ENCODE results near the gene CDH4. TPM values are rescaled to one million over a fixed set of nuclear protein-coding genes. Genes with fewer than 3 reads are reported as not detected.

CDH4 gene
- total RNA-seq, 1 experiment from 2014 or later = 3.8 TPM

DNA sequence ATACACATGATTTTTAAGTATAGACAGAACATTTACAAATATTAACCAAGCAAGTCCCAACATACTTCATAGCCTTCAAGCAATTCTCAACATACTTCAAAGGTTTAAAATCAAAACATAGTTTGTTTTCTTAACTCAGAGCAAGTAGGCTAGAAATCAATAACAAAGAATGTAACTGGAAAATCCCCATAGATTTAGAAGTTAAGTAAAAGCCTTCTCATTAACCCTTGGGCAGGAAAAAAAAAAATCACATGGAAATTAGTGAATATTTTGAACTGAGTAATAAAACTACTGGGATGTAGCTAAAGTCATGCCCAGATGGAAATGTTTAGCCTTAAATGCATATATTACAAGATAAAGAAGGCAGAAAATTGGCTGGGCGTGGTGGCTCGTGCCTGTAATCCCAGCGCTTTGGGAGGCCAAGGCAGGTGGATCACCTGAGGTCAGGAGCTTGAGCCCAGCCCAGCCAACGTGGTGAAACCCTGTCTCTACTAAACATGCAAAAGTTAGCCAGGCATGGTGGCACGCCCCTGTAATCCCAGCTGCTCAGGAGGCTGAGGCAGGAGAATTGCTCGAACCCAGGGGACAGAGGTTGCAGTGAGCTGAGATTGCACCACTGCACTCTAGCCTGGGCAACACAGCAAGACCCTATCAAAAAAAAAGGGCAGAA, 497.5 kb downstream of the CDH4 start:
- DNase-seq (ENCODE audit: low read depth) = no peak

DNA sequence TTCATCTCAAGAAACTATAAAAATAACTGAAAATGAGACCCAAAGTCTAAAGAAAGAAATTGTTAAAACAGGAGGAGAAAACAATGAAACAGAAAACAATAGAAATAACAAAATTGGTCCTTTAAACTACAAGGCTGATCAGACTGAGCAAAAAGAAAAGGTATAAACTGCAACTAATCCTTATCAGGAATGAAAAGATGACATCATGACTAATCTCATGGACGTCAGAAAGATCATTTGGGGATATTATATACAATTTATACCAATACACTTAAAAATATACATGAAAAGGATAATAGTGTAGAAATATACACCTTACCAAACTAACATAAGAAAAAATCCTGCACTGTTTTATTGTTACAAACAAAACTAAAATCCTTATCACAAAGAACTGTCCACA, 498.0 kb downstream of the CDH4 start:
- DNase-seq (ENCODE audit: low read depth) = no peak

DNA sequence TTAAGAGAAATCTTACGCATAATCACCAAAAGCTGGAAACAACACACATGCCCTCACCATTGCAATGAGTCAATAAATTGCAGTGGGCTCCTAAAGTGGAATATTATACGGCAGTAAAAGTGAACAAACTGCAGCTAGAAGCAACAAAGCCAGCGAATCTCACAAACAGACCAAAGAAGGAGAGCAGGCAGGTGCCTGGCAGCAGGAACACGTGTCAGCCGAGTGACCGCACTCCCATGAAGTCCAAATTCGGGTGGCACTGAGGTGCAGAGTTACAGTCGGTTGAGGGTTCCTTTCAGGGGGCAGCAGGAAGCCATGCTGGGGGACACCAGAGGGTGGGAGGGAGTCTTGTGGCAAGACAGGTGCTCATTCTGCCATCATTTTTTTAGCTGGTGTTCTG, 500.5 kb downstream of the CDH4 start:
- no peak for DNase-seq (ENCODE audit: low read depth)

DNA sequence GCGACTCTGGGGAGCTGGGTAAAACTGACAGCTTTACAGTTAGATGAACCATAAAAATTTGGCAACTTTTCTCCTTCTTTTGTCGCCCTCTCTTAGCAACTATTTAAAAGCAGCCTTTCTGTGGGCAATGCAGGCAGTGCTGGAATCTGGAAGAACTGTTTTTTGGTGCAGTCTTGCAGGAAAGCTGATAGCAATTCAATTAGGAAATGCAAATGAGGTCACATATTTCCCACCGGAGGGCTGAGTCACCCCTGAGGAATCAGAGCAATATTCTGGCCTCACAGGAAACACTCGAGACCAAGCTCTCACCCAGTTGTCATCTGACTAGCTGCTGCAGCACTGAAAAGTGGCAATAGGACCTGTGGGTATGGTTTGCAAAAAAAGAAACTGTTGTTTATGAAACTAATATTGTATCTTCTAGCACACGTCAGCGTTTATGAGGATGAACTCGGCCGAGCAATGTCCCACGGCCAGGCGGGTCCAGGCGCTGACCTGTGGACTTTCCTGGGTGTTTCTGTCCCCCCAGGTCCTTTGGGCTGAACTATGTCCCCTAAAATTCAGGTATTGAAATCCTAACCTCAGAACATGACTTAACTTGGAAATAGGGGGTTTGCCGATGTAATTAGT, 501.4 kb downstream of the CDH4 start:
- DNase-seq (ENCODE audit: low read depth) = peak; percentile 83

DNA sequence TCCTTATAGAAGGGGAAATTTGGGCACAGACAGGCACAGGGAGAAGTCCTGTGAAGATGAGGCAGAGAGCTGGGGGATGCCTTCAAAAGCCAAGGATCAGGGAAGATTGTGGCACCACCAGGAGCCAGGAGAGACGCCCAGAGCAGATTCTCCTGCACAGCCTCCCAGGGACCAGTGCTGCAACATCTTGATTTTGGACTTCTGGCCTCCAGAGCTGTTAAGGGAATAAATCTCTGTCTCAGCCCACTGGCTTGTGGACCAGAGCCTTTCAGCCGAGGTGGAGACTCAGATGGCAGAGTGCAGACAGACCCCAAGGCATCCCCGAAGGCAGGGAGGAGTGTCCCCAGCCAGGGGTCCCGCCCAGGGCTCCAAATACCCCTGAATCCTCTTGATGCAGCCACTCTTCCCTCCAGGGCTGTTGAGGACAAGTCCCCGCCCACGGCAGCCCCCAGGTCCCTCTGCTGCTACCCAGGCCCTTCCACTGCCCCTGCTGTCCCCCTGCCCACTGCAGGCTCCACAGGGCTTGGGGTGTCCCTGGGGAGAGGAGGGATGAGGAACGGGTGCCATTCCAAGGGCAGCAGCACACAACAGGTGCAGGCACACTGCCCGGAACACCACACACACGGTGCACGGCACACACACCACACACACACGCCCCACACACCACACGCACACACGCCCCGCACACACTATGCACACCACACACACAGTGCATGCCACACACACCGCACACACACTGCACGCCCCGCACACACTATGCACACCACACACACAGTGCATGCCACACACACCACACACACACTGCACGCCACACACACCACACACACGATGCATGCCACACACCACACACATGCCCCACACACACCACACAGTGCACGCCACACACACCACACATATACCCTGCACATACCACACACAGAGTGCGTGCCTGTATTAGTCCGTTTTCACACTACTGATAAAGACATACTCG, 502.2 kb downstream of the CDH4 start:
- DNase-seq (ENCODE audit: low read depth) = no peak

DNA sequence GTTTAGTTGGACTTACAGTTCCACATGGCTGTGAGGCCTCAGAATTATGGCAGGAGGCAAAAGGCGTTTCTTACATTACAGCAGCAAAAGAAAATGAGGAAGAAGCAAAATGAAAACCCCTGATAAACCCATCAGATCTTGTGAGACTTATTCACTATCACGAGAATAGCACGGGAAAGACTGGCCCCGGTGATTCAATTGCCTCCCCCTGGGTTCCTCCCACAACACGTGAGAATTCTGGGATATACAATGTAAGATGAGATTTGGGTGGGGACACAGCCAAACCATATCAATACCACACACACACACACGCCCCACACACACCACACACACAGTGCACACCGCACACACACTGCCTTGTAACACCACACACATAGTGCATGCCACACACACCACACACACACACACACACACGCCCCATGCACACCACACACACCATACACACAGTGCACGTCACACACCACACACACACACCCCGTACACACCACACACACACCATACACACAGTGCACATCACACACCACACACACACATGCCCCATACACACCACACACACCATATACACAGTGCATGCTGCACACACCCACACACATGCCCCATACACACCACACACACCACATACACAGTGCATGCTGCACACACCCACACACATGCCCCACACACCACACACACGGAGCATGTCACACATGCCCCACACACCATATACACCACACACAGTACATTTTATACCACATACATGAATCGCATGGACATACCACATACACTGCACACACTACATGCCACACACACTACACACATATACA, 503.1 kb downstream of the CDH4 start:
- no peak for DNase-seq (ENCODE audit: low read depth)

DNA sequence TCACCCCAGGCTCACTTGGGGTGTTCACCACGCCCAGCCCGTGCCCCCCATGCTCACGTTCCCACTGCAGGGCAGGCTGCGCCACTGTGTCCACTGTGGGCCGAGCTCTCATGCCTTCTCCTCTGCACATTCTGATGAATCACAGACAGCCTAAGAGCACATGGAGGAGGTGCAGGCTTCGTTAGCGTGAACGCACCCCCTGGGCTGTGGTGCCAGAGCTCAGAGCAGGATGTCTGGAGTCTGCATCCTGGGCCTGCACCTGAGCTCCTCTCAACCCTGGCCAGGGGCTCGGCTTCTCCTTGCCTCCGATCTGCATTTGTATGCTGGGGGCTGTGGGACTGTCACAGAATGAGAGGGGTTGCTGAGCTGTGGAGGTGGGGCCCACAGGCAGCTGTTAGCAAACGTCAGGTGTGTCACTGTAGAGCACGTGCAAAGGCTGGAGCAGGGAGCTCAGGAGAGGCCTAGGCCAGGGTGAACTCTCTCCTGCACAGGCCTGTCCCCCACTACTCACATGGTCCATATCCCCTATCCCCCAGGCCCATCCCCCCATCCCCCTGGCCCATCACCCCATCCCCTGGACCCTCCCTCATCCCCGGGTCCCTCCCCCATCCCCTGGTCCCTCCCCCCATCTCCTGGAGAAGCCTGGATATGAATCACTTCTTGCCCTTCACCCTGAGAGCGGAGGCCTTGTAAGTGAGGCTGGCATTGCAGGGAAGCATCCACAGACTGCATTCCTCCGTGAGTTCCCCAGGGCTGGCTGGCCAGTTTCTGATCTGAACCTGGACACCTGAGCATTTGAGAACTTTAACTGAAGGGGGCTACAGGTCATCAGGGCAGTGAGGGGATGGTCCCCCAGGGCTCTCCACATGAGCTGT, 504.1 kb downstream of the CDH4 start:
- no peak for DNase-seq (ENCODE audit: low read depth)

DNA sequence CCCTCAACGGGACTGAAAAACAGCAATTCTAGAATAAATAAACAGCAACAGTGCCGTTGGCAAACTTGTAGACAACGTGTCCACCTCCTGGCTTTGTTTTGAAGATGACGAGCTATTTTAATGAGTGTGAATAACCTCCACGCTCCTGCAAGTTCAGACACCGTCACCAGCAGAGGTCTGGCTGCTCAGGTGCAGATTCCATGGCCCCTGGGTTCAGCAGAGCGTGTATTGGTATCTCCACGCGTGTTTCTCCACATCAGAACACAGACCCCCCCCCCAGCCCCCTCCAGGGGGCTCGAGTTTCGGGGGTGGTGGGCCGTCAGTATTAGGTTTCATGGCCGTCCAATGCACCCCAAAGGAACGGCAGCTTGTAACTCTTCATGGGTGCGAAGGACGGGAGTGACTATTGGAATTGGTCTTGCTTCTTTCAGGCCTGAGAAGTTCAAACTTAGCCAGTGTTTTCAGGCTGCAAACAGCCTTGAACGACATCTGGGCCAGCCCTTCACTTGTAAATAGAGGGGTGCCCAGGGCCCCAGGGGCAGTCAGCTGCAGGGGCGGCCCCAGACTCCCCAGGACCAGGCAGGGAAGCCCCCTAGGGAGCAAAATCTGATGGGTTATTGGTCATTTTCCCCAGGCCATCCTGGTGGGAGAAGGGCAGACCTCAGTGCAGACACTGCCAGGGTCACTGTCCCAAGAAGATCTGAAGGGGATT, 505.1 kb downstream of the CDH4 start:
- DNase-seq (ENCODE audit: low read depth) = no peak

DNA sequence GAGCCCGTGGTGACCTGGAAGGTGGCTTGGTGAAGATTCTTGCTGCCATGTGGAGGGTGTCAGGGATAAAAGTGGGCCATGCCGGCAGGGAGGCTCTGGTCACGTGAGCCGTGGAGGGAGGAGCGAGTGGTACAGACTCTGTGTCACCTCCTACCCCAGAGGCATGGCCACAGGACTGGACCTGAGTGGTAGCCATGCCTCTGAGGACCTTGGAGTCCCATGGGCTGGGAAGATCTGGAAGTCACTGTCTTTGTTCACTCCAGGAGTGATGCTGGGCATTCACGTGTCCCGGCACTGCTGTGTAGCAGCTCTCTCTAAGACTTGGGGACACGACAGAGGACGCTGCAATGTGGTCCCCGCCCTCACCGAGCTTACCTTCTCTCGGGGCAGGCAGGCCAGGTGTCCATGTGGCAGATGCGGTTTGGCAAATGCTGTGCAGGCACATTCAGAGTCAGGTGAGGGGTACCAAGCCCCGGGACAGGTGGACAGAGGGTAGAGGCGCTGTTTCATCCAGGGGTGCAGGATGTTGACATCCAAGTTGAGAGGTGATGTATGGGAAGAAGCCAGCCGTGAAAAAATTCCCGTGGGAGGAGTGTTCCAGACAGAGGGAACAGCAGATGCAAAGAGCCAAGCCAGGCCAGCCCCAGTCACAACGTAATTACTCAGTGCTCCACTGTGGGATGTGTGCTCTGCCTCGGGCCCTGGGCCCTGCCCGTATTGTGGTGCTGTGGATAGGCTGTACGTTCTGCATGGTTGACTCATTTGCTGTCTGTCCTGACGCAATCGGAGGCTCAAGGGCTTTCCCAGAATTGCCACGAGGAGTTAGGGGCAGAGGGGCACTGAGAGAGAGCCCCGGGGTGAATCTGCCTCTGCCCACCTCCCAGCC, 505.9 kb downstream of the CDH4 start:
- peak; percentile 69 for DNase-seq (ENCODE audit: low read depth)

DNA sequence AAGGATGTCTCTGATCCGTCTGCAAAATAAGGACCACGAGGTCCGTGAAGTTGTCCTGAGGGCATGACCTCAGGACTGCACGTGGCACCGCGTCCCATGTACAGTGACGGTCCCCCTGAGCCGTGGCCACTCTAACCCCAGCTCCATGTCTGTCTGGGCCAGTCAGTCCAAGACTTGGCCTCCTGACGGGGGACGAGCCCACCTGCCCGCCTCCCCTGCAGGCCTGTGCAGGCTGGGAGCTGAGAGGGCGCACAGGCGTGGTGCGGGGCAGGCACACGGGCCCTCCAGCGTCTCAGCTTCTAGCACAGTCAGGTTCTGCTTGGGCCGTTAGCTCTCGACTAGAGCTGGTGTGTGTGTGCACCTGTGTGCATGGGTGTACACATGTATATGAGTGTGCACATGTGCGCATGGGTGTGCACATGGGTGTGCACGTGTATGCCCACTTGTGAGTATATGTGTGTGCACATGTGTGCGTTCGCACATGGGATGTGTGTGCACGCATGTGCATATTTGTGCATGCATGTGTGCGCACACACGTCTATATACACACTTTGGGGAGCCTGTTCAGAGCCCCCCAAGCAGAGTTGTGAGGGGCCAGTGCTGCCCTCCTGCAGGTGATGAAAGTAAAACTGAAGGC, 506.6 kb downstream of the CDH4 start:
- DNase-seq (ENCODE audit: low read depth) = no peak

DNA sequence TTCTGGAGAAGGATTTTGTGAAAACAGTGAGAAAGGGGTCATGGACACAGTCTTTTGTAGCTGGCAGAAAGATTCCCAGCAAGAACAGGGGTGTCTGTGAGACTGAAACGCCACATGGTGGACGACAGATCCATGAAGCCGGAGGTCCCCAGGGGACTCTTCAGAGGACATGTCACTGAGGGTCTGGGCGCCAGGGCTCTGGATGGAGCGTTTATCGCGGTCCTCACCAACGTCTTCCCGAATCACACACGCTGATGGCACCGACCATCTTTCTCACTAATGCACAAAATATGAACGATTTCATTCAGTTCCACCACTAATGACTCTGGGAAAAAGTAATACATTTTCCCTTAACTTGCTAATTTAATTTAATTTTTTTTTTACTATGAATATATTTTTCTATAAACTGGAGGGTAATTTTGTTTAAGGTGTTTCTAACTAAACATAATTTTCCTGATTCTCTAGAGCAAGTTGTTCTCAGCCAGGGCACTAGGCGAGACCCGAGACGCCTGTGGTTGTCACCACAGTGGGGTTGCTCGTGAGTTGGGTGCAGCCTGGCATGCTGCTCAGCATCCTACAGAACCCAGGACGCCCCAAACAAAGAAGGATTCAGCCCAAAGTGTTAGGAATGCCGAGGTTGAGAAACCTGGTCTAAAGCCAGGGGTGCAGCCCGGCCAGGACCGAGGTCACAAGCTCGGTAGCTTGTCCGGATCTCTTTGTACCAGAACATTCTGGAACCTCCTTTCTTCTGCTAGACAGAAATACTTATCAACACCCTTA, 507.4 kb downstream of the CDH4 start:
- no peak for DNase-seq (ENCODE audit: low read depth)

DNA sequence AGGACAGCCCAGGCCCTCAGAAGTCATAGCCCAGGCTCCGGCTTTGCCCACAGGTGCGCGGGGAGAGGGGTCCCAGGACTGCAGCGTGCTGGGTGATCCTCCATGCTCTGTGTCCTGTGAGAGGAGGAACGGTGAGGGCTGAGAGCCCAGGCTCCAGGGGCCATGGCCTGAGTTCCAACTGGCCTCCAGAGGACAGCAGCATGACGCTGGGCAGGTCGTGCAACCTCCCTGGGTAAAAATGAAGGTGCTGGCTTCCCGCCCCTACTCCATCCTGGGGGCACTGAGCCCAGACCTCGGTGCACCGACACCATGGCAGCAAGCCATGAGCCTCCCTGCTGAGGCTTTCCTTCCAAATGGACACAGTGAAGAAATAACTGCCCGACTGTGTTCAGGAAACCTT, 508.3 kb downstream of the CDH4 start:
- no peak for DNase-seq (ENCODE audit: low read depth)

DNA sequence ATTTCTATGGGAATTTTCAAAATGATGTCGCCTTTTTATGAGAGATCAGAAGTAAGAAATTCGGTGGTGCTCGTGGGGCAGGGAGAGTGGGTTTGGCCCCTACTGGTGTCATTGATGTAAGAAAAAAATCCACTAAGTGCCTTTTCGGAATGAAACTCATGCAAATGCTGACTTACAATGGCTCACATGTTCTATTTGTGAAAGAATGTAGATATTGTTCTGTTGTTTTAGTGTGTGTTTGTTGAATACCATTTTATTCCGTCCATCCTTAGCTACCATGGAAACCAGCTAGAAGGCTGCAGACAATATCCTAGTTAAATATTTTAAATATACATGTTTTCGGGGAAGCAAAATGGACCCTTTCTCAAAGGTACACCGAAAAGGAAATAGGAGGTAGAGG, 508.7 kb downstream of the CDH4 start:
- DNase-seq (ENCODE audit: low read depth) = no peak

DNA sequence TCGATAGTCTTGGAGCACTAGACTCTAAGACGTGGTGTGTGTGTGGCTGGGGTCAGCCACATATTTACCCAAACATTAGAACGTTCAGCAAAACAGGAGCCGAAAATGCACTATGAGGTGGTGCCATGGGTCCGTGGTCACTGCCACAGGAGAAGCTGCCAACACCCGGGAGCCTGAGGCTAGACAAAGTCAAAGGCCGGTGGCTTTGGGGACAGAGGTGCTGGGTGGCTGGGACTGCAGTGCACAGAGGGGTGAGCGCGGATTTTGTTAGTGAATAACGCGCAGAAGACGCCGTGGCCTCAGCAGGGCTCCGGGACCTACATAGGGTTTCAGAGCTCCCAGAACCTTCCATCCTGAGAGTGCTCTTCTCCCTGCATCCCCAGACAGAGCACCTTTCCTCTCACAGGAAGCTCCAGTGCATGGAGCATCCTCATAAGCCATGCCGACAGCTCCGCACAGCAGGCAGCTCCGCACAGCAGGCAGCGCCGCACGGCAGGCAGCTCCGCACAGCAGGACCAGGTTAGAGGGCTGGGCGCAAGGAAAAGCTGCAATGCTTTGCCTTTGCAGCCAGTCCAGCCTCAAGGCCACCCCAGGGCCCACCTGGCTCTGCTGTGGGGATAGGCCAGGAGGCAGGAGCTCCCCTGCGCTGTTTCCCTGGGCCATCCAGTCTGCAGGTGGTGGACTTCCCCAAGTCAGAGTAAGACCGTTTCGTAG, 509.5 kb downstream of the CDH4 start:
- no peak for DNase-seq (ENCODE audit: low read depth)

DNA sequence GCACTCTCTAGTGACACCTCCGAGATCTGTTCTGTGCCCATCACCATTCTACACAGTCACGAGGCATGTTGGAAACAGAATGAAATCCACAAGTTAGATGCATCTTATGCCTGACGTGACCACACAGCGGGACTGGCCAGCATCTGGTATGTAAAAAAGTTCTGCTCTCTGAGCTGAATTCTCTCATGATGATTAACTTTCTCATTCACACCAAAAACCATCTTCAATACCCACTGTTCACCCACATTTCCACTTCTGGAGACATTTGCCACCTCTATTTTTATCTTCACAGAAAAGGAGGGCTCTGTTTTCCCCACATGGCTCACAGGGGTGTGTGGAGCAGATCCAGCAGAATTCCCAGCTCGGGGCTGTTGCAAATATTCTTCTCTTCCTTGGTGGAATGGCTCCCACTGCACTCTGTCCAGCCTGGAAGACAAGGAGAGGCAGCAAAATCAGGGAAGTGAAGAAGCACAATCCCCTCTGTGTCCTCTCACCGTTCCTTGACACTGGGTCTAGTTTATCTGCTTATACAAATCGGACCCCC, 510.2 kb downstream of the CDH4 start:
- DNase-seq (ENCODE audit: low read depth) = no peak

DNA sequence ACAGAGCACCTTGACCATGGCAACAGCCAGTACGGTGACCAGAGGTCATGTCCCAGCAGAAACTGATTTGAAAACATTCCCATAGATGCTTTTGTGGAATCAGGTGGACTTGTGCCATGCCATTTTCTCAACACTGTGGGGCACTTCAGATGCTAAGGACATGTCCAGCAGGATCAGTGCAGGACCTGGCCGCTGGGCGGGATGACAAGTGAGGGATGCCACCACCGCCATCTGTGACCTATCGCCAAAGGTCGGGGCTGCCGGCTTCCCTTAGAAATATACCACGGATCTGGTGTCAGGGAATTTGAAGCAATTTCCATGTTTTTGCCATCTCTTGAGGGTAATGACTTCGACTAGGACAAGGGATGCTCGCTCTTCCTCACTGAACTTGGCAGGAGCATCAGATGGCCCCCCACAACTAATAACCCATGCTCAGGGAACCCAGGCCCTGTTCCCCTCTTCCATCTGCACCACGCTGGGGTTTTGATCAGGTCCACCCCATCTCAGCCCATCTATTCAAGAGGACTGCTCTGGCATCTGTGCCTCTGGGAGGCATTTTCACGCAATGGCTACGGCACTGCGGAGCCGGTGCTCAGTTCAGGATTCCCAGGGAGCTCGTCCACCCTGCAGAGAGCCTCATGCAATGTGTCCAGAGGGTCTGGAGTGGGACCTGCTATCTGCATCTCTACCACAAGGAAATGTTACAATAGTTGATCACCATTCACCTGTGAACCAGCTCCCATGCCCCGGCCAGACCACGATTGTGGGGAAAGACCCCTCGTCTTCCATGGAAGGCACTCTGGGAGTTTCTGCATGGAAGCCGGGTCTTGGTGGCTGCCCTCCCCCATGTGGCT, 511.1 kb downstream of the CDH4 start:
- DNase-seq (ENCODE audit: low read depth) = no peak

All from Daoy (cell line).